HG02970 (cell line): ENCODE data around the gene KNSTRN.

Experiments used
- ATAC-seq: cut with Tn5 transposase; IDR thresholded peaks from one replicate; pipeline ENCODE4 v1.9.1; 2021; ENCODE audit warnings: mild to moderate bottlenecking, moderate library complexity, moderate number of reproducible peaks; ENCODE audit not compliant: unreplicated experiment, low FRiP score

KNSTRN gene

DNA sequence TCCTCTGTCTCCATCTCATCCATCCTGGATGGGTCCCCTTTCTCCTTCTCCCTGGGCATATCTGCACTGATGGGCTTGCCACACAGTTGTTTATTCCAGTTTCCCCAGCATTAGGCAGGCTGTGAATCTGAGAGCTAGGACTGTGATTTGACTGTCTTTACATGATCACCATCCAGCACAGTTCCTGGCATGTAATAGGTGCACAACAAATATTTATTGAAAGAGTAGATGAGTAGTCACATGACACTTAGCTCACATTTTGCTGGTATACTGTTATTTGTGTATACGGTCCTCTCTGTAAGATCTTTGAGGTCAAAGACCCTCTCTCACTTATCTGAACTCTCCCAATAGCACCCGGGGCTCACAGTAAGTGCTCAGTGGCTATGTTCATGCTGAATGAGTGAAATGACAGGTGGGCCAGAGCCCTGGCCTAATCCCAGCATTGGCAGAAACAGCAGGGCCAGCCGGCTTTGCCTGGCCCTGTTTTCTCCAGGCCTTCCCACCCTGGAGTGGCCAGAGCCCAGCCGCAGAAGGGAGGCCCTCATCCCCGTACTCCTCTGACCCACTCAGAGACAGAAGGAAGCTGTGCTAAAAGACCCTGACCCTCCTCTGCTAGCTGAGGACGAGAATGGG, 42.1 kb downstream of the KNSTRN start:
- no peak for ATAC-seq

- ATAC-seq, result no peak
These were observed 43.2 kb downstream of the KNSTRN start for GRCh38 chr15:40425681-40426080.

GRCh38 chr15:40427188-40427587, 44.7 kb downstream of the KNSTRN start:
- ATAC-seq, result no peak

GRCh38 chr15:40428185-40428584, 45.7 kb downstream of the KNSTRN start:
- no peak for ATAC-seq

GRCh38 chr15:40429068-40429710, 46.7 kb downstream of the KNSTRN start:
- ATAC-seq, result no peak

- ATAC-seq, result no peak
These were observed 47.8 kb downstream of the KNSTRN start for GRCh38 chr15:40430271-40430805.

- ATAC-seq, result no peak
These were observed 52.6 kb downstream of the KNSTRN start for GRCh38 chr15:40435023-40435709.

GRCh38 chr15:40435710-40436089, 53.2 kb downstream of the KNSTRN start:
- no peak for ATAC-seq

DNA sequence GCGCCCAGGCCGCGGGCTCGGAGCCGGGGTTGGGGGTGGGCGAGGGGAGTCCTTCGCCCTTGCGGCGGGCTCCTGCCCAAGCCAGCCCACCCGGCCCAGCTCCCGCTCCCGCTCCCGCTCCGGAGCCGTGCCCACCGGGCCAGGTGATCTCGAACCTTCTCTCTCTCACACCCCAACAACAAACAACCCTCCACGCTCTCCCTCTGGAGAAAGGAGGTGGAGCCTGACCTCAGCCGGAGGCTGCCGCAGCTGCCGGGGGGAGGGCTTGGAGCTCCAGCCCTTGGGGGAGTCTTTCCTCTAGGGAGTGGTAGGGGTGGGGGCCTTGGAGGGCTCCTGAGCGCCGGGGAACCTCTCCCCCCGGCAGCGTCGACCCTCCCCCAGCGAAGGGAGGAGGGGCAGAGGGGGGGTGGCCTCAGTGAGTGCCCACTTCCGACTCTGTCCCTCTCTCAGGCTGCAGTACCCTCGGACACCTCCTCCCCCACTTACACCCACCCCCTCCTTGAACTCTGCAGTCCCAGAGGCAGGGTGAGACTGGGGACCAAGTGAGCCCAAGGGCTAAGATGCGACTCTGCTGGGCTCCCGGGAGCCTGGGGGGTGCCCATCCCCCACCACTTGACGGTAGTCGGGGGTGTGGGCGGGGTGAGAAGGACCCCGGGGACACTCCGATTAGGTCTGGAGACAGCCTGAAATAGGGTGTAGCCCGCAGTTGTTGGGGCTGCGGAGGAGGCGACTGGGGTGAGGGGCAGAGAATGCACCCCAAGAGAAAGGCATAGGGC, 53.8 kb downstream of the KNSTRN start:
- ATAC-seq, result no peak

GRCh38 chr15:40436892-40437751, 54.6 kb downstream of the KNSTRN start:
- ATAC-seq, result no peak

DNA sequence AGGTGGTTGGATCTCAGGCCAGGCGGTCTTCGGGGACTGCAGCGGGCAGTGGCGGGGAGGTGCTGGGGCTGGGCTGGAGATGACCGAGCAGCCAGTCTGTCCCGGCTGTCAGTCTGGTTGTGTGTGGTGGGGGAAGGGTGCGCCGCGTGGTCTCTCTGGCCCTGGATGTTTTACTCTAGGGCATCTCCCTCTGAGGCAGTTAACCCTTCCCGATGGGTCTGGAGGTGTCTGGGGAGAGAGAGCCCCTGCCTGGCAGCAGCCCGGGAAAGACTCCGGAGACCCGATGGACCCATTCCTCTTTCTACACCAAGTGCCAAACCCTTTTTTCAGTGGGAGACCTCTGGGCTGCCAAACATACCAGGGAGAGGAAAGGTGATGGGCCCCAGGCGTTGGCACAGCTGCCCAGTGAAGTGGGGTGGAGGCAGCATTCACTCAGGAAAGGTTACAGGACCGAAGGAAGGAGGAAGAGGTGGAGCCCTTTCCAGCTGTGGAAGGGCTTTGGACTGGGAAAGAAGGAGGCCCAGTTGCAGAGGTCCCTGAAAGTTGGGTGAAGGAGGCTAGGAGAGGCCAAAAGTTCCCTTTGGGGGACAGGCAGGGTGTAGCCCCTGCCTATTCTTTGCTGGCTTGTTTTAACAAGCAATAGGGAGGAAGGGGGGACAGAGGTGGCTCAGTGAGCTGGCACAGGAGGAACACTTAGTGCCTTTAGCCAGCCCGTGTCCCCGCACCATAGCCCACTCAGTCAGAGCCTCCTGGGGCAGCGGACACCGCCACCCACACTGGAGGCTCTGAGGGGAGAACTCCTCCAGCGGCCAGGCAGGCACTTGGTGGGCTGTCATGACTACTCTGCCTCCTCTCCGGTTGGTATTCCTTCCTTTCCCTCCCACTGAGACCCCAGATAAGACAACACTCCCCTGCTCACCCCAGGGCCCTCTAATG, 55.5 kb downstream of the KNSTRN start:
- no peak for ATAC-seq

GRCh38 chr15:40438712-40439111, 56.2 kb downstream of the KNSTRN start:
- no peak for ATAC-seq

GRCh38 chr15:40439461-40439959, 57.0 kb downstream of the KNSTRN start:
- no peak for ATAC-seq

DNA sequence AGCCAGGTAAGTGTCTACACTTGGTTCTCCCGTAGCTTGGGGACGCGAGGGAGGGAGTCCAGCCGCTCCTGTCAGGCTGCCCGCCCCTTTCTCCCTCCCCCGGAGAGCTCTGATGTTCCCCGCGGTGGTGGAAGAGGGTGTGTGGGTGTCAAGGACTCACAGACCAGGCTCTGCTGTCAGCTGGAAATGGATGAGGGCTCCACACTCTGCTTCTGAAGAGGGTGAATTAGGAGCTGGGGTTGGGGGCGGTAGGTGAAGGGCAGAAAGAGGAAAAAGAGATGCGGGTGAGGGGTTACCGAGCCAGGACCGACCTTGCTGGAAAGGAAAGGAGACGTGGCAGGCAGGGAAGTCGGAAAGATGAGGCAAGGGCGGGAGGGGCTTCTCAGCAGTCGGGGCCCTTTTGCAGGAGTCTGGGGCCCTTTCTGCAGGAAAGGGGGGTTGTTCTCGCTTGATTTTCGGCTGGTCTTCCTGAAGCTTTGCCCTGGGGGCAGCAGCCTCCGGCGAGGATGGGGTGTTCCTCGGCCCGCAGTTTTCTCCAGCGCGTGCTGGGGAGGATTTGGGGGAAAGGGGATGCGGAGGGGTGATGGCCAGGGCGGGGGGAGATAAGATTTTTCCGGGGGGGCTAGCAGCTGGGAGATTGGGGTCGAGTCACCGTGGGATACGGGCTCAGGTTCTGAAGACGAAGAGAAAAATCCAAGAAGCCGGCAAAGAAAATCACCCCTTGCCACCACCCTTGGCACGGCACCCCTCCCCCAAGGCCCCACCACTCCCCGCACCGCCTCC, 57.6 kb downstream of the KNSTRN start:
- ATAC-seq, result no peak

DNA sequence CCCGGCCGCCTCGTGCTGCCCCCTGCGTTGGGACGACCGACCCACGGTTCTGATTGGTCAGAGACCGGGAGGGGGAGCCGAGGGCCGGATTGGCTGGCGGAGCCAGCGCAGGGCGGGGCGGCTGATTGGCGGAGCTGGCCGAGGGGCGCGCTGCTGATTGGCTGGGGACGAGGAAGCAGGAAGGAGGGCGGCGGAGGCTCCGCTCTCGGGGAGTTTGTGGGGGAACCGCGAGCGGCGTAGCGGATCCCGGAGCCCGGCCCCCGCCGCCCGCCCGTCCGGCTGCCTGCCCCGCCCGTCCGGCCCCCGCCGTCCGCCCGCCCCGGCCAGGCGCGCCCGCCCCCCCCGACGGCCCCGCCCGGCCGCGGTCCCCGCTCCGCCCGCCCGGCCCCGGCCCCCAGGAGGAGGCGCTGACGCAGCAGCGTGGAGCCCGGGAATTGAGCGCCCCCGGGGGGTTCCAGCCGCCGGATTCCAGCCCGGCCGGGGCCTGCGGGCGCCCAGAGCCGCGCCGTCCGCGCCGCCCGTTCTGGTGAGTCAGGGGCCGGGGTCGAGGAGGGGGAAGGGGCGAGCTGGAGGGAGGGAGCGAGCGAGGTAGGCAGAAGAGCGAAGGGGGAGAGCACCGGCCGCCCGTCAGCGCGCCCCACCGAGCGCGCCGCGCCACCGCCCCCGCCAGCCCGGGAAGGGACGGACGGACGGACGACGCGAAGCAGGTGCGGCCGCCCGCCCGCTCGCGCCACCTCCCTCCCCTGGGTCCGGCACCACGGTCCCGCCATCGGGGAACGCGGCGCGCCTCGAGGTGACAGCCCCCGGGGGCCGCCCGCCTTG, 58.4 kb downstream of the KNSTRN start, which contains the start of gene BAHD1:
BAHD1 (plus strand) TSS at position 211 of the 822 bp plus-strand sequence. CDS start 17,512 bp downstream, outside the sequence.
- ATAC-seq, result peak; percentile 79

- ATAC-seq, result no peak
These were observed 59.3 kb downstream of the KNSTRN start for GRCh38 chr15:40441565-40442531.
